ENCODE results near the gene C12orf60. TPM values are rescaled to one million over a fixed set of nuclear protein-coding genes. Genes with fewer than 3 reads are reported as not detected.

Gene C12orf60
- total RNA-seq, 4 donors from 2014 or later: 0.33 to 2.5 (median 0.73) TPM

GRCh38 chr12:14840616-14841015, 37.1 kb downstream of the C12orf60 start:
- intact Hi-C loops (cut with DNase I): no loop called here
- no peaks in the 10 kb centered on the region for H3K27me3 ChIP-seq
- peak overlapping the region; percentile 62 to 86 (median 85) for H3K27ac ChIP-seq
- WGBS, 2 donors: 90 to 95% methylated on average over 4 of the region's 4 CpGs
- H3K36me3 ChIP-seq: no peaks in the 10 kb centered on the region
- no peak overlapping the region for H3K4me3 ChIP-seq (replicated peaks in 1 of 3)
- DNase-seq: no peak
- no peaks in the 10 kb centered on the region for H3K9me3 ChIP-seq
- no peak for TF ChIP-seq CTCF (IDR thresholded peaks at IDR 0.05)
- TF ChIP-seq POLR2A (IDR thresholded peaks at IDR 0.05): no peak
- H3K4me1 ChIP-seq: peaks cover 20 to 30% of the 10 kb centered on the region in 2 donors

- peak in 1 of 2 donors; percentile 44 for TF ChIP-seq POLR2A (IDR thresholded peaks at IDR 0.05)
- no peak for TF ChIP-seq CTCF (IDR thresholded peaks at IDR 0.05)
- no peaks in the 10 kb centered on the region for H3K36me3 ChIP-seq
- peaks cover 29 to 42% of the 10 kb centered on the region in 2 donors for H3K4me1 ChIP-seq
- no peaks in the 10 kb centered on the region for H3K27me3 ChIP-seq
- peak overlapping the region; percentile 62 to 86 (median 85) for H3K27ac ChIP-seq
- DNase-seq: peak; percentile 72 to 77
- H3K9me3 ChIP-seq: no peaks in the 10 kb centered on the region
- peak overlapping the region in 1 of 3 donors; percentile 2 for H3K4me3 ChIP-seq (replicated peaks in 1 of 3)
- 9 to 10% methylated on average over 3 of the region's 3 CpGs for WGBS, 2 donors
- intact Hi-C loops (cut with DNase I): no loop called here
Observed at GRCh38 chr12:14841761-14842160, 38.3 kb downstream of the C12orf60 start.

- intact Hi-C loops (cut with DNase I): no loop called here
- peaks cover 35 to 47% of the 10 kb centered on the region in 2 donors for H3K4me1 ChIP-seq
- WGBS, 2 donors: 73 to 87% methylated on average over 3 of the region's 3 CpGs
Observed at GRCh38 chr12:14842315-14842714, 38.8 kb downstream of the C12orf60 start.

GRCh38 chr12:14843425-14843887, 40.0 kb downstream of the C12orf60 start, which contains the start of gene ART4:
Gene ART4 (minus strand): TSS chr12:14843526. CDS start chr12:14843113, 413 bp downstream.
- TF ChIP-seq CTCF (IDR thresholded peaks at IDR 0.05): no peak
- no peak for TF ChIP-seq POLR2A (IDR thresholded peaks at IDR 0.05)
- Histone ChIP-seq H3K4me1 (peaks cover 36 to 48% of the 10 kb centered on the region in 2 donors), H3K36me3 (no peaks in the 10 kb centered on the region), H3K9me3 (no peaks in the 10 kb centered on the region), H3K27me3 (no peaks in the 10 kb centered on the region), H3K27ac (peak within 1 kb of the TSS; percentile 62 to 86 (median 85)), H3K4me3 (replicated peaks in 1 of 3) (peak within 1 kb of the TSS in 1 of 3 donors; percentile 1)
- WGBS, 2 donors: 66 to 80% methylated on average over 10 of the region's 10 CpGs
- DNase-seq: peak; percentile 10 to 33
- intact Hi-C loops (cut with DNase I): no loop called here

More at GRCh38 chr12:14842315-14842714, 38.8 kb downstream of the C12orf60 start:
- Histone ChIP-seq H3K36me3 (no peaks in the 10 kb centered on the region), H3K27me3 (no peaks in the 10 kb centered on the region), H3K4me3 (replicated peaks in 1 of 3) (peak overlapping the region in 1 of 3 donors; percentile 1), H3K27ac (peak overlapping the region; percentile 62 to 86 (median 85)), H3K9me3 (no peaks in the 10 kb centered on the region)
- no peak for DNase-seq
- TF ChIP-seq POLR2A (IDR thresholded peaks at IDR 0.05): no peak
- no peak for TF ChIP-seq CTCF (IDR thresholded peaks at IDR 0.05)

- H3K27me3 ChIP-seq: no peaks in the 10 kb centered on the region
- no peak overlapping the region for H3K4me3 ChIP-seq (replicated peaks in 1 of 3)
- no peak overlapping the region for H3K27ac ChIP-seq
- TF ChIP-seq POLR2A (IDR thresholded peaks at IDR 0.05): no peak
- TF ChIP-seq CTCF (IDR thresholded peaks at IDR 0.05): no peak
- H3K4me1 ChIP-seq: peaks cover 36 to 48% of the 10 kb centered on the region in 2 donors
- no peaks in the 10 kb centered on the region for H3K36me3 ChIP-seq
- no peak for DNase-seq
- no peaks in the 10 kb centered on the region for H3K9me3 ChIP-seq
- intact Hi-C loops (cut with DNase I): loop anchor here (2.0 kb wide), 1 partner anchor 150 kb away; no protein-coding TSS in a partner anchor
Observed at GRCh38 chr12:14844401-14844800, 40.9 kb downstream of the C12orf60 start.

All from thyroid gland (tissue), 4 donors.